Prostate gland (tissue), 2 donors: ENCODE results near the gene KLHL41. TPM values are rescaled to one million over a fixed set of nuclear protein-coding genes. Genes with fewer than 3 reads are reported as not detected.

Experiments
- DNase-seq: peaks from one replicate; pipeline ENCODE4 v3.0.0-alpha.2; 2019; ENCODE audit warnings: low spot score
- H3K27ac ChIP-seq, 2 donors: fragments of 200-600 bp; sonication (generic); 2 replicates each; pipeline ENCODE4 v1.5.1; 2017 to 2019
- H3K27me3 ChIP-seq: fragments of 200-600 bp; sonication (generic); replicated peaks from 2 replicates; pipeline ENCODE4 v1.5.1; 2019; ENCODE audit not compliant: insufficient read depth
- H3K36me3 ChIP-seq, 2 donors: fragments of 200-600 bp; sonication (generic); 1 replicate in 1 of 2; 2 replicates in 1 of 2; pipeline versions ENCODE4 v1.5.1 to v1.8.1; 2017 to 2019
- H3K4me1 ChIP-seq: fragments of 200-600 bp; sonication (generic); replicated peaks from 2 replicates; pipeline ENCODE4 v1.5.1; 2019
- H3K4me3 ChIP-seq, 2 donors: fragments of 200-600 bp; sonication (generic); 2 replicates each; pipeline ENCODE4 v1.5.1; 2017 to 2019
- H3K9me3 ChIP-seq: fragments of 200-600 bp; sonication (generic); 2 replicates; pipeline ENCODE4 v1.5.1; 2017
- POLR2A ChIP-seq: fragments of 450-650 bp; IDR thresholded peaks from one replicate; pipeline ENCODE4 v1.6.1; 2016; ENCODE audit warnings: antibody characterized with exemption, mild to moderate bottlenecking
- POLR2AphosphoS5 ChIP-seq: sonication (generic); formaldehyde crosslinking; IDR thresholded peaks from one replicate; pipeline ENCODE4 v1.6.1; 2017; ENCODE audit warnings: antibody characterized with exemption
- WGBS: methylation state at CpG from one replicate; pipeline ENCODE4 v1.1.5; 2018; 5-methylcytosine and 5-hydroxymethylcytosine counted together
- intact Hi-C: fragments of 100-400 bp; cut with DNase I; formaldehyde crosslinking; loops from one replicate; pipeline ENCODE4 v1.14.2; 2022
- total RNA-seq, 2 donors: library from RNA; depleted of rRNA; stranded (reverse); fragments of >200 nt; gene quantifications; one replicate each; pipeline ENCODE4 v1.1.0, GENCODE V29; 2016
- TF ChIP-seq, protein P1 (sequence below), 4 experiments: fragments of 200-600 bp in 2 of 4; fragments of 450-650 bp in 2 of 4; sonication (generic) in 2 of 4; IDR thresholded peaks; 1 replicate in 3 of 4; 2 replicates in 1 of 4; pipeline ENCODE4 v1.5.1; 2016 to 2019; ENCODE audit warnings: antibody characterized with exemption in 4 of 4, mild to moderate bottlenecking in 2 of 4, moderate library complexity in 2 of 4

Gene KLHL41
- 10 to 100 TPM in 1 of 2 donors, 1 to 10 TPM in 1; 2.3 to 13.4 TPM for total RNA-seq

DNA sequence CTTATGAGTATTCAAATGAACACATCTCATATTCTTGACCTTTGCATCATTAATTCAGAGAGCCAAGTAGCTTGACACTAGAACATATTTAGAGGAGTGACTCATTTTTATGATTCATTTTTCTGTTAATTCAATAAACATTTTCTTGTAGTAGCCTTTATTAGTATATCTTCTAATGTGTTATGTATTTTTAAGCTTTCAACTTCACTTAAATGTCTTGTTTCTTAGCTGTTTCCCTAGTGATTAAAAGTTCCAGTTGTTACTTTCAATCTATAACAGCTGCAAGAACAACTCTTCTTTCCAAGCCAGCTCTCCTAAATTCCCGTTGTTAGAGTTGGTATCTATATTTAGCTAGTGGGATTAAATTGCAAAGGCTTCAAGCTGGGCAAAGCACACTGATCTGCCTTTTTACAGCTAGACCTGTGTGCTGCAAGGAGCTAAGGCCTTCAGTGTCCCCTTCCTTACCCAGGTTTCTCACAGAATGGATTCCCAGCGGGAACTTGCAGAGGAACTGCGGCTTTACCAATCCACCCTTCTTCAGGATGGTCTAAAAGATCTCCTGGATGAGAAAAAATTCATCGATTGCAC lies at the start of gene KLHL41:
KLHL41 (plus strand) TSS at position 405 of the 588 bp plus-strand sequence; CDS start at position 482, 77 bp downstream.
- WGBS: 68% methylated on average over 4 of the region's 4 CpGs
- intact Hi-C loops: no loop called here
- Histone ChIP-seq H3K36me3 (no peaks in the 10 kb centered on the region), H3K27me3 (no peaks in the 10 kb centered on the region), H3K27ac (no peak within 1 kb of the TSS), H3K4me1 (no peaks in the 10 kb centered on the region), H3K4me3 (no peak within 1 kb of the TSS), H3K9me3 (no peaks in the 10 kb centered on the region)
- TF ChIP-seq, protein P1, sequence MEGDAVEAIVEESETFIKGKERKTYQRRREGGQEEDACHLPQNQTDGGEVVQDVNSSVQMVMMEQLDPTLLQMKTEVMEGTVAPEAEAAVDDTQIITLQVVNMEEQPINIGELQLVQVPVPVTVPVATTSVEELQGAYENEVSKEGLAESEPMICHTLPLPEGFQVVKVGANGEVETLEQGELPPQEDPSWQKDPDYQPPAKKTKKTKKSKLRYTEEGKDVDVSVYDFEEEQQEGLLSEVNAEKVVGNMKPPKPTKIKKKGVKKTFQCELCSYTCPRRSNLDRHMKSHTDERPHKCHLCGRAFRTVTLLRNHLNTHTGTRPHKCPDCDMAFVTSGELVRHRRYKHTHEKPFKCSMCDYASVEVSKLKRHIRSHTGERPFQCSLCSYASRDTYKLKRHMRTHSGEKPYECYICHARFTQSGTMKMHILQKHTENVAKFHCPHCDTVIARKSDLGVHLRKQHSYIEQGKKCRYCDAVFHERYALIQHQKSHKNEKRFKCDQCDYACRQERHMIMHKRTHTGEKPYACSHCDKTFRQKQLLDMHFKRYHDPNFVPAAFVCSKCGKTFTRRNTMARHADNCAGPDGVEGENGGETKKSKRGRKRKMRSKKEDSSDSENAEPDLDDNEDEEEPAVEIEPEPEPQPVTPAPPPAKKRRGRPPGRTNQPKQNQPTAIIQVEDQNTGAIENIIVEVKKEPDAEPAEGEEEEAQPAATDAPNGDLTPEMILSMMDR (IDR thresholded peaks at IDR 0.05): no peak
- no peak for TF ChIP-seq POLR2AphosphoS5
- no peak for TF ChIP-seq POLR2A
- no peak for DNase-seq

DNA sequence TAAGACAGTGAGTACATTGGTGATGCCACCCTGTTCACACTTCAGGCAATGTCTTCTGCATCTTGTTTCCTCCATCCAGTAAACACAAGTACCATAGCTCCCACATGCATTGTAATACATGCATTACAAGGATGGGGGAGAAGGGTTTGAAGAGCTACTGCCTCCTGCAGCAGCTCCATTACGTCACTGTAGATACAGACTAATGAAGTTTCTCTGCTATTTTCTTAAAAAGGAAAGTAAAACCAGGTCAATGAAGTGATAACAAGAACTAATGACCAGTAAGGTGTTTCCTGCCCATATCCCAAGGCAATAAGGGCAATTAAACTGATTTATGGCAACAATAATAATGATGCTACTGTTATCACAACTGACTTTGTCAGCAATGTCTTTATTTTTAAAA lies 48.4 kb upstream of the KLHL41 start:
- no peaks in the 10 kb centered on the region for H3K4me1 ChIP-seq
- H3K9me3 ChIP-seq: no peaks in the 10 kb centered on the region
- no peak for DNase-seq
- H3K36me3 ChIP-seq: no peaks in the 10 kb centered on the region
- no peak overlapping the region for H3K27ac ChIP-seq
- intact Hi-C loops: no loop called here
- TF ChIP-seq POLR2A (no peak), POLR2AphosphoS5 (no peak)
- TF ChIP-seq, protein P1 (IDR thresholded peaks at IDR 0.05): no peak
- no peaks in the 10 kb centered on the region for H3K27me3 ChIP-seq
- H3K4me3 ChIP-seq: no peak overlapping the region
- WGBS: 86% methylated on average over 1 of the region's 1 CpG

DNA sequence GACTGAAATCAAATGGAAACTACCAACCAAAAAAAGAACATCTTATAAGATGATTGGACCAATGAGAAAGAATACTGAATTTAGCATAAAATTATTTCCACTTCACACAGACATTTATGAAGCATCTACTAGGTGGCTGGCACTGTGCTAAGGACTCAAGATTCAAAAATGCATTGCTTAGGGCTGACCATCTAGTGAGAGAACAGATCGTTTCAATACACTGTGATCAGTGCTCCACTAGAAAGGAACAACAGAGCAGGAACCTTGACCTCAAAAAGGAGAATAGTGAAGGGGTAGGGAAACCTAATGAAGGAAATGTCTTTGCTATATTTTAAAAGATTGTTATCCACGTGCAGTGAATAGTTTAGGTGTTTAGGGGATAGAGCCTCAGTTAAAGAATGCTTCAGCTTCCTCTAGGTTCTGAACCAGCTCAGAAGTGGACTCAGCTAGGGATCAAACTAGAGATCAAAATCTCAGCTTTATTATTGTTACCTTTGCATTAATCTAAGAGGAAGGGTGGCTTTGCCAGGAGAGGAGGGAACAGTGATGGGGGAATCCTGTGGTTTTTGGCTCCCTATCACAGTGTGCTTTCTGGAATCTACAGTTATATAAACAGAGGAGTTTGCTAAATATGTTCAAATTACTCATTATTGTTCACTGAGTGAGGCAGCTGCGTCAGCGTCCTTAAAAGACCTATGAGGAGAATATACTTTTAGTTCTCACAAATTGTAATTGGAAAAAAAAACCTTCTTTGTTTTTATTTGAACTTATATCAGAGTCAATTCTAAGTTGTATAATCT lies 46.4 kb upstream of the KLHL41 start:
- 12% methylated on average over 4 of the region's 4 CpGs for WGBS
- DNase-seq: no peak
- no peaks in the 10 kb centered on the region for H3K36me3 ChIP-seq
- H3K4me3 ChIP-seq: no peak overlapping the region
- H3K4me1 ChIP-seq: no peaks in the 10 kb centered on the region
- no peaks in the 10 kb centered on the region for H3K9me3 ChIP-seq
- TF ChIP-seq, protein P1 (IDR thresholded peaks at IDR 0.05): no peak
- no peak for TF ChIP-seq POLR2A
- TF ChIP-seq POLR2AphosphoS5: no peak
- no peak overlapping the region for H3K27ac ChIP-seq
- intact Hi-C loops: no loop called here
- no peaks in the 10 kb centered on the region for H3K27me3 ChIP-seq

DNA sequence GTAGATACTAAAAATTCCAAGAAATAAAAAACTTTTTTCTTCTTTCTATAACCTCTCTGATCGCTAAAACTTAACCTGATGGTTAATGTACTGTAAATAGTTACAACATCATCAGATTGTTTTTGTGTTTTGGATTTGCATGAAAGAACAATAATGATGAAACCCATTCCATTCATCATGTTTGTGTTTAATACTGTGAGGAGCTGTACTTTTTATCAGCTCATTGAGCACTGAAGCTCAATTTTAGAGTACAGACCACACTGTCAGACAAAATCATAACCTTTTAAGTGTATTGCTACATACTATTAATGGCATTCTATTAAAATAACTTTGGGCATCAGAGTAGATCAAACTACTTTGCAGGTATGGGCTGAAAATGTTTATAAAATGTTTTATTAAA lies 45.0 kb upstream of the KLHL41 start:
- no peaks in the 10 kb centered on the region for H3K9me3 ChIP-seq
- WGBS: 88% methylated on average over 1 of the region's 1 CpG
- H3K4me1 ChIP-seq: no peaks in the 10 kb centered on the region
- TF ChIP-seq POLR2A (no peak), POLR2AphosphoS5 (no peak)
- TF ChIP-seq, protein P1 (IDR thresholded peaks at IDR 0.05): no peak
- intact Hi-C loops: no loop called here
- no peaks in the 10 kb centered on the region for H3K36me3 ChIP-seq
- H3K4me3 ChIP-seq: no peak overlapping the region
- no peak for DNase-seq
- no peaks in the 10 kb centered on the region for H3K27me3 ChIP-seq
- no peak overlapping the region for H3K27ac ChIP-seq
